Endothelial cell of umbilical vein (primary cell): ENCODE measurements around the gene IQGAP2. TPM values are rescaled to one million over a fixed set of nuclear protein-coding genes. Genes with fewer than 3 reads are reported as not detected.

Source experiments
- BruUV-seq: library from RNA; stranded (reverse); fragments of 400-500 nt; replicated peaks from 2 replicates; lab custom pipeline; 2021; lab: Mats Ljungman, UMichigan
- CTCF ChIA-PET: fragments of 300-600, 350-600 bp; sonication (Branson Sonifier 250); formaldehyde crosslinking; loops from one replicate; lab custom pipeline; 2021; ENCODE audit warnings: antibody characterized with exemption, inconsistent platforms; lab: Charles Lee
- POLR2A ChIA-PET: fragments of 300-600, 350-600 bp; sonication (Branson Sonifier 250); formaldehyde crosslinking; loops from one replicate; lab custom pipeline; 2021; ENCODE audit warnings: antibody characterized with exemption, inconsistent platforms; lab: Charles Lee
- DNase-seq: peaks from one replicate; pipeline ENCODE4 v3.0.0-alpha.2; 2011; ENCODE audit warnings: low read depth, low spot score
- FAIRE-seq: peaks from 2 replicates; lab custom pipeline; 2011; peaks lifted over from hg19 to GRCh38; lab: Jason Lieb, UNC
- H2AFZ ChIP-seq: 2 replicates; pipeline ENCODE4 v1.6.0; 2012; ENCODE audit warnings: low read depth, low read length, control low read depth, inconsistent platforms
- H3K27ac ChIP-seq: 2 replicates; pipeline ENCODE4 v1.5.1; 2011; ENCODE audit warnings: low read depth, mild to moderate bottlenecking, control low read depth, low read length, moderate library complexity; ENCODE audit not compliant: insufficient read depth
- H3K27me3 ChIP-seq, 2 experiments: 2 replicates each; pipeline versions ENCODE4 v1.6.0 to v1.6.1; 2011; ENCODE audit warnings: low read length in 2 of 2, mixed read lengths in 1 of 2; ENCODE audit not compliant: control insufficient read depth in 2 of 2, insufficient read depth in 2 of 2
- H3K36me3 ChIP-seq, 2 experiments: 2 replicates in 1 of 2; 3 replicates in 1 of 2; pipeline ENCODE4 v1.5.1; 2011; ENCODE audit warnings: low read length in 2 of 2, mild to moderate bottlenecking in 1 of 2, moderate library complexity in 1 of 2; ENCODE audit not compliant: control insufficient read depth in 2 of 2, insufficient read depth in 2 of 2; ENCODE audit errors: extremely low read depth in 1 of 2
- H3K4me1 ChIP-seq: 3 replicates; pipeline ENCODE4 v1.5.1; 2011; ENCODE audit warnings: mild to moderate bottlenecking, low read length; ENCODE audit not compliant: control insufficient read depth, insufficient read depth; ENCODE audit errors: extremely low read depth
- H3K4me2 ChIP-seq: 2 replicates; pipeline ENCODE4 v1.6.1; 2011; ENCODE audit warnings: low read length, control low read depth, mixed read lengths; ENCODE audit not compliant: insufficient read depth
- H3K4me3 ChIP-seq, 3 experiments: fragments of 200-600 bp in 1 of 3; sonication (generic), shearing (Covaris generic) in 1 of 3; replicated peaks in 1 of 3; 2 replicates each; pipeline ENCODE4 v1.5.1; 2011 to 2016; ENCODE audit warnings: control low read depth in 3 of 3, low read length in 3 of 3, mild to moderate bottlenecking in 2 of 3, inconsistent platforms in 1 of 3, low read depth in 1 of 3, moderate library complexity in 1 of 3; ENCODE audit not compliant: insufficient read depth in 1 of 3
- H3K79me2 ChIP-seq: 2 replicates; pipeline ENCODE4 v1.6.0; 2012; ENCODE audit warnings: low read length, inconsistent platforms; ENCODE audit not compliant: control insufficient read depth, insufficient read depth
- H3K9ac ChIP-seq: replicated peaks from 2 replicates; pipeline ENCODE3; 2011; ENCODE audit warnings: low read length, control low read depth; ENCODE audit not compliant: insufficient read depth; ENCODE audit errors: extremely low read depth
- H3K9me1 ChIP-seq: replicated peaks from 3 replicates; pipeline ENCODE4 v1.6.0; 2011; ENCODE audit warnings: mild to moderate bottlenecking, low read length; ENCODE audit not compliant: control insufficient read depth, insufficient read depth; ENCODE audit errors: extremely low read depth
- H3K9me3 ChIP-seq: replicated peaks from 2 replicates; pipeline ENCODE4 v1.5.1; 2012; ENCODE audit warnings: low read length, inconsistent platforms; ENCODE audit not compliant: control insufficient read depth, insufficient read depth
- H4K20me1 ChIP-seq: replicated peaks from 2 replicates; pipeline ENCODE3; 2011; ENCODE audit warnings: mild to moderate bottlenecking, low read length; ENCODE audit not compliant: control insufficient read depth, insufficient read depth; ENCODE audit errors: extremely low read depth
- CTCF ChIP-seq, 2 donors: IDR thresholded peaks; 1 replicate in 1 of 2; 2 replicates in 1 of 2; pipeline ENCODE4 v1.5.1; 2011; ENCODE audit warnings: low read length in 2 of 2, mild to moderate bottlenecking in 2 of 2, moderate library complexity in 2 of 2, control low read depth in 1 of 2, inconsistent platforms in 1 of 2, low read depth in 1 of 2; ENCODE audit not compliant: insufficient read depth in 1 of 2; ENCODE audit errors: extremely low read depth in 1 of 2
- EZH2 ChIP-seq: IDR thresholded peaks from 2 replicates; pipeline ENCODE4 v1.6.1; 2012; ENCODE audit warnings: borderline replicate concordance, low read depth, mild to moderate bottlenecking, moderate library complexity, low read length, inconsistent platforms; ENCODE audit not compliant: severe bottlenecking
- FOS ChIP-seq: IDR thresholded peaks from 2 replicates; pipeline ENCODE4 v1.6.1; 2011; ENCODE audit warnings: mild to moderate bottlenecking, low read length, moderate library complexity, borderline replicate concordance; ENCODE audit not compliant: insufficient read depth
- GATA2 ChIP-seq: IDR thresholded peaks from 2 replicates; pipeline ENCODE4 v1.7.0; 2011; ENCODE audit warnings: low read depth, mild to moderate bottlenecking, moderate library complexity, mixed read lengths, low read length; ENCODE audit not compliant: insufficient read length, insufficient read depth
- JUN ChIP-seq: IDR thresholded peaks from 2 replicates; pipeline ENCODE4 v1.6.1; 2011; ENCODE audit warnings: borderline replicate concordance, low read depth; ENCODE audit not compliant: insufficient read length, insufficient read depth
- MYC ChIP-seq: IDR thresholded peaks from one replicate; pipeline ENCODE4 v1.6.1; 2011; ENCODE audit warnings: mild to moderate bottlenecking, low read depth, low read length
- POLR2A ChIP-seq: IDR thresholded peaks from 2 replicates; pipeline ENCODE4 v1.6.1; 2012; ENCODE audit warnings: low read depth, mild to moderate bottlenecking, control low read depth, low read length
- POLR2AphosphoS5 ChIP-seq: IDR thresholded peaks from 2 replicates; pipeline ENCODE4 v1.6.1; 2012; ENCODE audit warnings: low read depth, mild to moderate bottlenecking, control low read depth, low read length, moderate library complexity; ENCODE audit not compliant: insufficient read depth
- dilution Hi-C: fragments of 300-500 bp; cut with MboI; formaldehyde crosslinking; loops from one replicate; pipeline ENCODE4 v1.15.0; 2019; ENCODE audit warnings: low sequenced_read_pairs; ENCODE audit not compliant: extremely low pct_ligation_motif_present
- intact Hi-C: fragments of 100-400 bp; cut with micrococcal nuclease; formaldehyde crosslinking; loops from one replicate; pipeline ENCODE4 v1.10.0; 2022
- polyA plus RNA-seq, 4 experiments: library from polyadenylated mRNA; depleted of rRNA in 3 of 4; stranded (reverse) in 3 of 4; unstranded in 1 of 4; fragments of >200 nt; gene quantifications; 2 replicates each; pipeline versions ENCODE4 v1.2.1 to v1.2.3, GENCODE V29; 2011 to 2012; ENCODE audit warnings: missing spikeins in 1 of 4
- total RNA-seq: library from RNA; stranded (reverse); gene quantifications from 2 replicates; pipeline ENCODE4 v1.2.3, GENCODE V29; 2021
- TF ChIP-seq, protein P1 (sequence below): IDR thresholded peaks from 2 replicates; pipeline ENCODE4 v1.6.1; 2011; ENCODE audit not compliant: insufficient read depth, insufficient read length

The IQGAP2 gene
- total and polyA plus RNA-seq, 2 donors (not counting 3 experiments of a cell fraction or from before 2014, with no cell fraction given): 4.5 to 4.7 TPM

DNA sequence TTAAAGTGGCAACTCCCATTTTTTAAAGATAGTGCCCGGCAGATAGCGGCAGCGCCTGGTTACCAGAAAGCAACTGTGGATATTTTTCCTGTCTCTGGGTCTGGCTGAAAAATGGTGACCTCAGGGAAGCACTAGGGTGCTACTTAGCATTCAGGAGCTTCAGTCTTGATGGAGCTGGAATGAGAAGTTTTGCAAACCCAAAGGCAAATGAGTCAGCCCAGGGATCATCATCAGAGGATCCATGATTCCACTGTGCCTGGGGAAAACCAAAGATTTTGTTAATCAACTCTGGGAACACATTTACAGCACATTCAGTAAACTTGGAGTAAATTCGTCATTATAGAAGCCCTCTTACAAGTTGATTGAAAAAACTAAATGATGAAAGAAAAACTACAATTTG, 339.5 kb downstream of the IQGAP2 start:
- no peak overlapping the region for H3K4me2 ChIP-seq
- TF ChIP-seq JUN (no peak), POLR2AphosphoS5 (no peak), MYC (no peak), EZH2 (no peak), FOS (no peak), GATA2 (no peak), POLR2A (no peak), CTCF (IDR thresholded peaks at IDR 0.05; ENCODE audit: extremely low read depth in 1 of 2, insufficient read depth in 1 of 2, low read depth in 1 of 2, low read length in 2 of 2) (no peak)
- TF ChIP-seq, protein P1, sequence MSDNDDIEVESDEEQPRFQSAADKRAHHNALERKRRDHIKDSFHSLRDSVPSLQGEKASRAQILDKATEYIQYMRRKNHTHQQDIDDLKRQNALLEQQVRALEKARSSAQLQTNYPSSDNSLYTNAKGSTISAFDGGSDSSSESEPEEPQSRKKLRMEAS: no peak
- CTCF ChIA-PET: interaction anchor here (2.5 kb wide), 1 partner anchor 141 kb away, joined by 8 read pairs; no protein-coding TSS in a partner anchor
- H3K9ac ChIP-seq: no peak overlapping the region
- FAIRE-seq (no peak), DNase-seq (no peak)
- BruUV-seq: no TSS peak
- H3K36me3 ChIP-seq: no peaks in the 10 kb centered on the region
- no peak overlapping the region for H3K4me3 ChIP-seq
- H3K27me3 ChIP-seq: no peaks in the 10 kb centered on the region
- POLR2A ChIA-PET: no interaction called here
- H3K79me2 ChIP-seq: no peaks in the 10 kb centered on the region
- H4K20me1 ChIP-seq: no peaks in the 10 kb centered on the region
- no peak overlapping the region for H3K27ac ChIP-seq
- H3K9me1 ChIP-seq: no peaks in the 10 kb centered on the region
- dilution Hi-C loops (no loop called here), intact Hi-C loops (no loop called here)
- H3K9me3 ChIP-seq: no peaks in the 10 kb centered on the region
- peaks cover 14% of the 10 kb centered on the region for H3K4me1 ChIP-seq
- H2AFZ ChIP-seq: no peak overlapping the region
